HCT116 (cell line): ENCODE data around the gene CD70. TPM values are rescaled to one million over a fixed set of nuclear protein-coding genes. Genes with fewer than 3 reads are reported as not detected.

Source experiments
- ATAC-seq: fragments of 200-7000 bp; cut with Tn5 transposase; 2 replicates; pipeline ENCODE4 v1.9.1; 2020; ENCODE audit warnings: mild to moderate bottlenecking, moderate library complexity
- BruUV-seq: library from RNA; stranded (reverse); fragments of 400-500 nt; replicated peaks from 2 replicates; lab custom pipeline; 2021; lab: Mats Ljungman, UMichigan
- CTCF ChIA-PET: fragments of 300-600 bp; sonication (Branson Sonifier 250); formaldehyde crosslinking; loops from one replicate; lab custom pipeline; 2021; ENCODE audit warnings: antibody characterized with exemption; lab: Charles Lee
- POLR2A ChIA-PET: fragments of 300-600, 350-600 bp; sonication (Branson Sonifier 250); formaldehyde crosslinking; loops from one replicate; lab custom pipeline; 2021; ENCODE audit warnings: antibody characterized with exemption; lab: Charles Lee
- RAD21 ChIA-PET, 2 experiments: fragments of 300-600 bp; sonication (Branson Sonifier 250); formaldehyde crosslinking; loops; one replicate each; lab custom pipeline; 2023; ENCODE audit warnings: low total read pairs in 2 of 2; ENCODE audit not compliant: uncharacterized antibody in 2 of 2, unreplicated experiment in 2 of 2, low non-redundant PET in 1 of 2; lab: Charles Lee
- DNase-seq: peaks from one replicate; pipeline ENCODE4 v3.0.0-alpha.2; 2010; ENCODE audit warnings: low read depth, low spot score
- H2AFZ ChIP-seq: fragments of 200-600 bp; shearing (Covaris generic), sonication (generic); 2 replicates; pipeline ENCODE4 v1.6.1; 2017; ENCODE audit warnings: low read depth, mixed run types, mixed read lengths, antibody characterized with exemption, low read length; ENCODE audit not compliant: poor library complexity, severe bottlenecking
- H3K27ac ChIP-seq: 2 replicates; pipeline ENCODE4 v1.5.1; 2012; ENCODE audit warnings: low read depth, low read length
- H3K27me3 ChIP-seq: fragments of 200-600 bp; sonication (generic); 2 replicates; pipeline ENCODE4 v1.6.1; 2016; ENCODE audit warnings: mixed run types, low read length, mixed read lengths; ENCODE audit not compliant: insufficient read depth
- H3K36me3 ChIP-seq, 2 experiments: fragments of 200-500 bp in 1 of 2; fragments of 200-600 bp in 1 of 2; sonication (Bioruptor generic) in 1 of 2; sonication (generic) in 1 of 2; 2 replicates each; pipeline versions ENCODE4 v1.5.1 to v1.6.1; 2014 to 2016; ENCODE audit warnings: low read length in 2 of 2, inconsistent platforms in 1 of 2, mixed read lengths in 1 of 2, mixed run types in 1 of 2; ENCODE audit not compliant: insufficient read depth in 2 of 2, control insufficient read depth in 1 of 2
- H3K4me1 ChIP-seq, 2 experiments: fragments of 200-600 bp in 1 of 2; sonication (generic) in 1 of 2; 2 replicates each; pipeline versions ENCODE4 v1.5.1 to v1.6.1; 2012 to 2017; ENCODE audit warnings: low read length in 2 of 2, inconsistent platforms in 1 of 2, mild to moderate bottlenecking in 1 of 2, mixed read lengths in 1 of 2, mixed run types in 1 of 2, moderate library complexity in 1 of 2; ENCODE audit not compliant: insufficient read depth in 2 of 2, control insufficient read depth in 1 of 2
- H3K4me2 ChIP-seq: fragments of 200-600 bp; sonication (generic); 2 replicates; pipeline ENCODE4 v1.6.1; 2017; ENCODE audit warnings: mixed run types, low read length, mixed read lengths
- H3K4me3 ChIP-seq, 2 experiments: fragments of 200-600 bp in 1 of 2; sonication (generic) in 1 of 2; replicated peaks in 1 of 2; 2 replicates each; pipeline ENCODE4 v1.5.1; 2011 to 2016; ENCODE audit warnings: low read length in 2 of 2, control low read depth in 1 of 2, low read depth in 1 of 2, mild to moderate bottlenecking in 1 of 2, mixed read lengths in 1 of 2, mixed run types in 1 of 2
- H3K79me2 ChIP-seq: fragments of 200-600 bp; sonication (generic); 2 replicates; pipeline ENCODE4 v1.6.1; 2017; ENCODE audit warnings: mild to moderate bottlenecking, mixed run types, low read length, moderate library complexity, mixed read lengths; ENCODE audit not compliant: insufficient read depth
- H3K9ac ChIP-seq: fragments of 200-600 bp; sonication (generic); 2 replicates; pipeline ENCODE4 v1.6.1; 2016; ENCODE audit warnings: low read length, mixed read lengths
- H3K9me2 ChIP-seq: fragments of 200-600 bp; sonication (generic), shearing (Covaris generic); 2 replicates; pipeline ENCODE4 v1.6.1; 2017; ENCODE audit warnings: mixed run types, mild to moderate bottlenecking, moderate library complexity; ENCODE audit not compliant: insufficient read depth
- H3K9me3 ChIP-seq, 2 experiments: fragments of 200-500 bp in 1 of 2; fragments of 200-600 bp in 1 of 2; sonication (Bioruptor generic) in 1 of 2; sonication (generic) in 1 of 2; 2 replicates each; pipeline ENCODE4 v1.6.1; 2014 to 2017; ENCODE audit warnings: low read length in 2 of 2, mixed read lengths in 2 of 2, inconsistent platforms in 1 of 2, low read depth in 1 of 2, mild to moderate bottlenecking in 1 of 2, mixed run types in 1 of 2, moderate library complexity in 1 of 2; ENCODE audit not compliant: control insufficient read depth in 1 of 2, insufficient read depth in 1 of 2
- H4K20me1 ChIP-seq: fragments of 200-600 bp; sonication (generic), shearing (Covaris generic); 2 replicates; pipeline ENCODE4 v1.6.1; 2017; ENCODE audit warnings: mixed run types, mild to moderate bottlenecking, moderate library complexity; ENCODE audit not compliant: insufficient read depth
- CBX3 ChIP-seq: IDR thresholded peaks from 2 replicates; pipeline ENCODE4 v1.6.1; 2012; ENCODE audit warnings: low read depth
- EGR1 ChIP-seq: IDR thresholded peaks from 2 replicates; pipeline ENCODE4 v1.6.1; 2012; ENCODE audit warnings: low read depth
- ELF1 ChIP-seq: IDR thresholded peaks from 2 replicates; pipeline ENCODE4 v1.6.1; 2012; ENCODE audit warnings: low read depth, borderline replicate concordance
- EZH2 ChIP-seq: fragments of 200-600 bp; sonication (generic); IDR thresholded peaks from 2 replicates; pipeline ENCODE4 v1.6.1; 2017; ENCODE audit warnings: antibody characterized with exemption, mixed run types
- EZH2phosphoT487 ChIP-seq: fragments of 200-600 bp; IDR thresholded peaks from 2 replicates; pipeline ENCODE4 v1.6.1; 2018; ENCODE audit warnings: antibody characterized with exemption, borderline replicate concordance
- FOSL1 ChIP-seq: IDR thresholded peaks from 2 replicates; pipeline ENCODE4 v1.6.1; 2012; ENCODE audit warnings: low read depth
- JUND ChIP-seq: IDR thresholded peaks from 2 replicates; pipeline ENCODE4 v1.6.1; 2012
- MAX ChIP-seq: IDR thresholded peaks from 2 replicates; pipeline ENCODE4 v1.6.1; 2012
- POLR2A ChIP-seq: IDR thresholded peaks from 2 replicates; pipeline ENCODE4 v1.7.0; 2011; ENCODE audit warnings: borderline replicate concordance; ENCODE audit not compliant: insufficient read depth, insufficient read length; ENCODE audit errors: extremely low read depth
- POLR2AphosphoS5 ChIP-seq: IDR thresholded peaks from 2 replicates; pipeline ENCODE4 v1.6.1; 2011; ENCODE audit warnings: mild to moderate bottlenecking, low read depth, low read length, moderate library complexity
- RAD21 ChIP-seq: IDR thresholded peaks from 2 replicates; pipeline ENCODE4 v1.6.1; 2012; ENCODE audit warnings: low read depth, mild to moderate bottlenecking
- SIN3A ChIP-seq: IDR thresholded peaks from 2 replicates; pipeline ENCODE4 v1.6.1; 2012; ENCODE audit warnings: low read depth
- SP1 ChIP-seq: IDR thresholded peaks from 2 replicates; pipeline ENCODE4 v1.6.1; 2012; ENCODE audit warnings: low read depth
- SRF ChIP-seq: IDR thresholded peaks from 2 replicates; pipeline ENCODE4 v1.6.1; 2012; ENCODE audit warnings: low read depth
- TCF7L2 ChIP-seq: IDR thresholded peaks from 2 replicates; pipeline ENCODE4 v1.7.0; 2011; ENCODE audit warnings: borderline replicate concordance, inconsistent platforms; ENCODE audit not compliant: insufficient read depth, insufficient read length; ENCODE audit errors: extremely low read depth
- YY1 ChIP-seq: IDR thresholded peaks from 2 replicates; pipeline ENCODE4 v1.6.1; 2011; ENCODE audit warnings: low read length, low read depth, moderate library complexity, mild to moderate bottlenecking; ENCODE audit not compliant: insufficient replicate concordance; ENCODE audit errors: extremely low read depth
- ZFX ChIP-seq: fragments of 450-650 bp; IDR thresholded peaks from 2 replicates; pipeline ENCODE4 v1.6.1; 2017
- ZNF274 ChIP-seq: fragments of 200-500 bp; sonication (Bioruptor generic); IDR thresholded peaks from 2 replicates; pipeline ENCODE4 v1.6.1; 2014; ENCODE audit warnings: mild to moderate bottlenecking, low read depth, low read length, inconsistent platforms
- intact Hi-C: fragments of 100-400 bp; cut with micrococcal nuclease; formaldehyde crosslinking; loops from 2 replicates; pipeline ENCODE4 v1.10.0; 2022
- total RNA-seq: library from RNA; stranded (reverse); gene quantifications from one replicate; pipeline ENCODE4 v1.2.1, GENCODE V29; 2021; ENCODE audit not compliant: unreplicated experiment
- TF ChIP-seq, protein P1 (sequence below): IDR thresholded peaks from 2 replicates; pipeline ENCODE4 v1.6.1; 2011; ENCODE audit warnings: mild to moderate bottlenecking, low read length, moderate library complexity; ENCODE audit not compliant: insufficient replicate concordance; ENCODE audit errors: extremely low read depth

The CD70 gene
- total RNA-seq, 1 experiment from 2014 or later = 2.1 TPM

- Histone ChIP-seq H3K9me3 (peaks cover 0 to 5% of the 10 kb centered on the region in 2 experiments; a peak in 1 of 4 replicates), H3K4me1 (peaks cover 0 to 3% of the 10 kb centered on the region in 2 experiments; a peak in 1 of 4 replicates), H3K4me2 (no peak overlapping the region), H2AFZ (no peak overlapping the region), H3K79me2 (no peaks in the 10 kb centered on the region), H3K36me3 (no peaks in the 10 kb centered on the region), H3K4me3 (no peak overlapping the region), H3K27ac (no peak overlapping the region)
- BruUV-seq = no TSS peak
- intact Hi-C loops = no loop called here
- no peak for TF ChIP-seq SIN3A
- no peak for TF ChIP-seq FOSL1
- TF ChIP-seq JUND = no peak
- no peak for TF ChIP-seq CBX3
- TF ChIP-seq RAD21 = no peak
- TF ChIP-seq POLR2A = no peak
- no peak for TF ChIP-seq SRF
- no peak for TF ChIP-seq EGR1
- TF ChIP-seq ZFX = no peak
- TF ChIP-seq SP1 = no peak
- TF ChIP-seq EZH2 = no peak
- no peak for TF ChIP-seq ZNF274
- no peak for TF ChIP-seq TCF7L2
- TF ChIP-seq POLR2AphosphoS5 = no peak
- TF ChIP-seq, protein P1, sequence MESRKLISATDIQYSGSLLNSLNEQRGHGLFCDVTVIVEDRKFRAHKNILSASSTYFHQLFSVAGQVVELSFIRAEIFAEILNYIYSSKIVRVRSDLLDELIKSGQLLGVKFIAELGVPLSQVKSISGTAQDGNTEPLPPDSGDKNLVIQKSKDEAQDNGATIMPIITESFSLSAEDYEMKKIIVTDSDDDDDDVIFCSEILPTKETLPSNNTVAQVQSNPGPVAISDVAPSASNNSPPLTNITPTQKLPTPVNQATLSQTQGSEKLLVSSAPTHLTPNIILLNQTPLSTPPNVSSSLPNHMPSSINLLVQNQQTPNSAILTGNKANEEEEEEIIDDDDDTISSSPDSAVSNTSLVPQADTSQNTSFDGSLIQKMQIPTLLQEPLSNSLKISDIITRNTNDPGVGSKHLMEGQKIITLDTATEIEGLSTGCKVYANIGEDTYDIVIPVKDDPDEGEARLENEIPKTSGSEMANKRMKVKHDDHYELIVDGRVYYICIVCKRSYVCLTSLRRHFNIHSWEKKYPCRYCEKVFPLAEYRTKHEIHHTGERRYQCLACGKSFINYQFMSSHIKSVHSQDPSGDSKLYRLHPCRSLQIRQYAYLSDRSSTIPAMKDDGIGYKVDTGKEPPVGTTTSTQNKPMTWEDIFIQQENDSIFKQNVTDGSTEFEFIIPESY = no peak
- no peak for TF ChIP-seq EZH2phosphoT487
- no peak for TF ChIP-seq MAX
- no peak for TF ChIP-seq YY1
- no peak for TF ChIP-seq ELF1
- TF ChIP-seq, all 23 proteins: peak for 0
- H3K9me2 ChIP-seq = no peaks in the 10 kb centered on the region
- ChIA-PET CTCF (interaction anchor here (1.5 kb wide), 1 partner anchor 54 kb away, joined by 3 read pairs; no protein-coding TSS in a partner anchor), RAD21 (no interaction called here), POLR2A (no interaction called here)
- no peak for ATAC-seq
- no peaks in the 10 kb centered on the region for H3K27me3 ChIP-seq
- no peaks in the 10 kb centered on the region for H4K20me1 ChIP-seq
- no peak for DNase-seq
- no peak overlapping the region for H3K9ac ChIP-seq
Observed at GRCh38 chr19:6570764-6571163, 20.2 kb downstream of the CD70 start.
